SJCRH30 (cell line): ENCODE measurements around the gene IFT122. TPM values are rescaled to one million over a fixed set of nuclear protein-coding genes. Genes with fewer than 3 reads are reported as not detected.

Experiments
- DNase-seq, 2 experiments: peaks; one replicate each; pipeline ENCODE4 v3.0.0-alpha.2; 2015 to 2020
- H3K27ac ChIP-seq: fragments of 250-450 bp; sonication (Bioruptor Pico); 2 replicates; pipeline ENCODE4 v1.5.1; 2020; ENCODE audit warnings: mild to moderate bottlenecking, moderate library complexity
- H3K27me3 ChIP-seq: fragments of 250-450 bp; sonication (Bioruptor Pico); 2 replicates; pipeline ENCODE4 v1.5.1; 2020; ENCODE audit warnings: mild to moderate bottlenecking, moderate library complexity
- H3K36me3 ChIP-seq: fragments of 250-450 bp; sonication (Bioruptor Pico); 2 replicates; pipeline ENCODE4 v1.5.1; 2020; ENCODE audit warnings: mild to moderate bottlenecking, moderate library complexity
- H3K4me1 ChIP-seq: fragments of 250-450 bp; sonication (Bioruptor Pico); 2 replicates; pipeline ENCODE4 v1.5.1; 2020; ENCODE audit warnings: mild to moderate bottlenecking, moderate library complexity
- H3K4me3 ChIP-seq: fragments of 250-450 bp; sonication (Bioruptor Pico); 2 replicates; pipeline ENCODE4 v1.5.1; 2020; ENCODE audit warnings: mild to moderate bottlenecking, moderate library complexity
- H3K9me3 ChIP-seq: fragments of 250-450 bp; sonication (Bioruptor Pico); replicated peaks from 2 replicates; pipeline ENCODE4 v1.5.1; 2020; ENCODE audit warnings: mild to moderate bottlenecking, moderate library complexity
- total RNA-seq: library from RNA; depleted of rRNA; stranded (reverse); fragments of >200 nt; shearing (Covaris generic); gene quantifications from 2 replicates; pipeline ENCODE4 v1.2.3, GENCODE V29; 2014; rRNA removed

Gene IFT122
- total RNA-seq, 1 experiment from 2014 or later: 18.1 TPM

DNA sequence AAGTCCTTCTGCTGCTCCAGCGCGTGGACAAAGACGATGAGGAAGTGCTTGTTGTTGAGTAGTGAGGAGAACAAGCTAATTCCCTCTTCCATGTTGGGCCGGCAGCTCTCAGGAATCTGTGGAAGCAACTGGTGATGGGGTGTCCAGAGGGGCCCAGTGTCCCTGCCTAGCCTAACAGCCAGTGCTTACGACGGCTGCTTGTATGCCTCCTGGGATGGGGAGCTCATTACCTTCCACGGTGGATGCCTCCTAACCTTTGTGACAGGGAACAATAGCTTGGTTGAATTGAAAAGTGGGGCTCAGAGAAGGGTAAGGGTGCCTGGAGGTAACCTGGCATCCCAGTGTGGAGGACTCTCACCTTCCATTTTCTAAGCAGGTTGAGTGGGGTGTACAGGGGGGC is 125.9 kb downstream of the IFT122 start:
- H3K27ac ChIP-seq: no peak overlapping the region
- DNase-seq: no peak
- no peaks in the 10 kb centered on the region for H3K9me3 ChIP-seq
- H3K27me3 ChIP-seq: no peaks in the 10 kb centered on the region
- H3K4me3 ChIP-seq: no peak overlapping the region
- peaks cover 12% of the 10 kb centered on the region for H3K4me1 ChIP-seq
- H3K36me3 ChIP-seq: no peaks in the 10 kb centered on the region; the same call in 1 of the 2 replicates

DNA sequence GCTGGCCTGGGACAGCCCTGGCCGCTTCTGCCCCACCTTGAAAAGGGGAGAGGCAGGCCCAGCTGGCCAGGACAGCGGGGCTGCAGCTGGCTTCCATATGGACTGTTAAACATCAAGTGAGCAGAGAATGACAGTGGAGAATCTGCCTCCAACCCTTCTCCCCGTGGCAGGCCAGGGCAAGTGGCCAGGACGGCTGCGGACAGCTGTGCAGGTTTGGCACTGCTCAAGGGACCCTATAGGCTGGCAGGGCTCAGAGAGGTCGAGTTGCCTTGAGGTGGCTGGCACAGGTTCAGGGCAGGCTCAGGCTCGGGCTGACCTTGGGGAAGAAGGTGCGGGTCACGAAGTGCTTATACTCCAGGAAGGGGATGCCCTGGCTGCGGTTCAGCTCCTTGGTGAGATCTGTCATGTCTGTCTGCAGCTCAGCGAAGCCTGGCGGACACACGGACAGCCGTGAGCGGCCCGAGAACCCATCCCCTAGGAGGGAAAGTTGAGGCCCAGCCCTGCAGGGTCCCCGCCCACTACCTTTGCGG is 127.2 kb downstream of the IFT122 start:
- Histone ChIP-seq H3K4me3 (no peak overlapping the region), H3K9me3 (no peaks in the 10 kb centered on the region), H3K36me3 (peaks cover 2% of the 10 kb centered on the region), H3K27ac (no peak overlapping the region), H3K27me3 (no peaks in the 10 kb centered on the region), H3K4me1 (peaks cover 12% of the 10 kb centered on the region)
- DNase-seq: peak; percentile 73 to 77

DNA sequence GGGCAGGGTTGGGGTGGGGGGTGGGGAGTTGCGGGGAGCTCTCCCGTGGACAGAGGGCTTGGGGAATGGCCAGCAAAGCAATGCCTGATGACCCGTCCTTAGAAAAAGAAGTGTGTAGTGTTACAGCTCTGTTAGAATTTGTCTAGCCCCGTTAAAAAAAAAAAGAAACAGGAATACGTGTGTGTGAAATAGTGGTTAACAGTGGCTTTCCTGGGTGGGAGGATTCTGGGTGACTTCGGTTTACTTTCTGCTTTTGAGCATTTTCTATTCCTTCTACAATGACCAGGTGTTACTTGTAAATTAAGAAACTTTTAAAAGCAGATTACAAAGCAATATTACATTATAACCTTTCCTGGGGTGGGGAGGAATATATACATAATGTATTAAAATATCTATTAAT is 127.9 kb downstream of the IFT122 start:
- Histone ChIP-seq H3K4me1 (peaks cover 12% of the 10 kb centered on the region), H3K9me3 (no peaks in the 10 kb centered on the region), H3K27ac (no peak overlapping the region), H3K36me3 (peaks cover 2% of the 10 kb centered on the region), H3K4me3 (no peak overlapping the region), H3K27me3 (no peaks in the 10 kb centered on the region)
- DNase-seq: no peak

DNA sequence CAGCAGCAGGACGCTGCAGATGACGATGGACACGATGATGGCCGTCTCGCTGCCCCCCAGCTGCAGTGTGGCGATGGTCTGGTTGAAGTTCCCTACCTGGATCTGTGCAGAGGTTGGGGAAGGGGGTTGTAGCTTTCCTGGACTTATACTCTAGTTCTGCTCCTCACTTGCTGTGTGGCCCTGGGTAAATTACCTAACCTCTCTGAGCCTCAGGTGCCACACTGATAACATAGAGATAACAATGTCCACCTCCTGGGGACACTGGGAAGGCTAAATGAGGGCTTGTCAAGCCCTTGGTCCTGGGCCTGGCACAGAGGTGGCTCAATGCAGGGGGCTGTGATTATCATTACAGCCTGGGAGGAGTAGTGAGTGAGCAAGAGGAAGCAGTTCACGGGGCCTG is 129.8 kb downstream of the IFT122 start:
- DNase-seq: no peak
- H3K36me3 ChIP-seq: peaks cover 2% of the 10 kb centered on the region
- H3K9me3 ChIP-seq: no peaks in the 10 kb centered on the region
- no peak overlapping the region for H3K27ac ChIP-seq
- no peak overlapping the region for H3K4me3 ChIP-seq
- H3K27me3 ChIP-seq: no peaks in the 10 kb centered on the region
- H3K4me1 ChIP-seq: peaks cover 15% of the 10 kb centered on the region

Other genes with a start within 250 kb of the IFT122 start
- 87.3 and 89.5 TPM in 2 replicates for gene COPG1, start 190.6 kb upstream of the IFT122 start, total RNA-seq
- 29.1 and 30.7 TPM in 2 replicates for gene HMCES, start 161.4 kb upstream of the IFT122 start, total RNA-seq
- gene EFCAB12, start 11.6 kb upstream of the IFT122 start, total RNA-seq: not detected in 2 replicates
- gene MBD4, start 276 bp upstream of the IFT122 start, total RNA-seq: 29.6 and 36.7 TPM in 2 replicates
- gene RHO, start 88.4 kb downstream of the IFT122 start, total RNA-seq: not detected in 2 replicates
- not detected in 2 replicates for gene H1-8, start 103.0 kb downstream of the IFT122 start, total RNA-seq
- 91.1 and 95.8 TPM in 2 replicates for gene PLXND1, start 166.5 kb downstream of the IFT122 start, total RNA-seq